GM18517 (cell line): ENCODE measurements around the gene LARP6.

Experiments
- ATAC-seq: cut with Tn5 transposase; IDR thresholded peaks from one replicate; pipeline ENCODE4 v1.9.1; 2021; ENCODE audit warnings: mild to moderate bottlenecking, moderate library complexity; ENCODE audit not compliant: unreplicated experiment

The LARP6 gene

DNA sequence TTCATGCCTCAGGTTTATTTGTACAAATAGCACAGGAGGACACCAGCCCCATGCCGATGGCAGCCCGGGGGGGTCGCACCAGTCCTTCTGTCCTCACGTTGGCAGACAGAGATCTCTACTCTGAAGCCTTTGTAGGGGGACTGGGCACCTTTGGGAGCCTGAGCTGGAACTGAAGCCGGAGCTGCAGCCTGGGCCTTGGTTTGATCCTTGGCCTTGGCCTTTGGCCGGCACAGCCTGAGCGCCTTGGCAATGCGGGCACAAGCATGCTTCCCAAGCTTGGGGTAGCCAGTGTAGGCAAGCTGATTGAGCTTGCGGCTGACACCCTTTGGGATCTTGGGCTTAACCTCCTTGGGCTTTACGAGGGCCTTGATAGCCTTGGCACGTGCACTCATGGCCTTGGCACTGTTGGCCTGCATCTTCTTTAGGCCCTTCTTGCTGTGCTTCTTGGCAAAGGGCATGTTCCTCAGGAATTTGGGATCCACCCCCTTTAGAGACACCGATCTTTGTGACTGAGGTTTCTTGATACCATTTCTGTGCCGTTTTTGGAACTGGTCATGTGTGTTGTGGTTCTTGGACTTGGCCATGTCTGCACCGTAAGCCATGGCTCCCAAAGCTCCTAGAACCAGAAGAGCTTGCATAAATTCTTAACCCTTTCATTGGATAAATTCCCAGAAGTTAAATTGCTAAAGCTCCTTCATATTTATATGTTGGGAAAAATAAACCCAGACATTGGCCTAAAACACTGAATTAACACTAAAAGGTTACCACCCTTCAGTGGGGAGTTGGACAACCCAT is 57.2 kb downstream of the LARP6 start:
- no peak for ATAC-seq

DNA sequence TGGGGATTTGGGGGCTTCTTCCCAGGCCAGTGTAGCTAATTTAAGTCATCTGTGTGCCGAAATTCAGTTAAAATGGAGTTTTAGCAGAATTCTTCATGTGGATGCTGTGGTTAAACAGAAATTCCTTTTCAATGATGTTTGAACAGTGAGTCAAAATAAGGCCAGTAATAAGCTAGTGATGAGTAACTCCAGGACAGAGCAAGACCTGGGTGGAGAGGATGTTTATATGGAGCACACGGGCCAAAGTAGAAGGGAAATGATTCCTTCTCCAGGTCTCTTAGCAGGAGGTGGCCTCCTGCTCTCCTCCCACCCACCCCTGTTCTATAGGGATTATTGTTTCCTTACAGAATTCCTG is 58.7 kb downstream of the LARP6 start:
- ATAC-seq = no peak

DNA sequence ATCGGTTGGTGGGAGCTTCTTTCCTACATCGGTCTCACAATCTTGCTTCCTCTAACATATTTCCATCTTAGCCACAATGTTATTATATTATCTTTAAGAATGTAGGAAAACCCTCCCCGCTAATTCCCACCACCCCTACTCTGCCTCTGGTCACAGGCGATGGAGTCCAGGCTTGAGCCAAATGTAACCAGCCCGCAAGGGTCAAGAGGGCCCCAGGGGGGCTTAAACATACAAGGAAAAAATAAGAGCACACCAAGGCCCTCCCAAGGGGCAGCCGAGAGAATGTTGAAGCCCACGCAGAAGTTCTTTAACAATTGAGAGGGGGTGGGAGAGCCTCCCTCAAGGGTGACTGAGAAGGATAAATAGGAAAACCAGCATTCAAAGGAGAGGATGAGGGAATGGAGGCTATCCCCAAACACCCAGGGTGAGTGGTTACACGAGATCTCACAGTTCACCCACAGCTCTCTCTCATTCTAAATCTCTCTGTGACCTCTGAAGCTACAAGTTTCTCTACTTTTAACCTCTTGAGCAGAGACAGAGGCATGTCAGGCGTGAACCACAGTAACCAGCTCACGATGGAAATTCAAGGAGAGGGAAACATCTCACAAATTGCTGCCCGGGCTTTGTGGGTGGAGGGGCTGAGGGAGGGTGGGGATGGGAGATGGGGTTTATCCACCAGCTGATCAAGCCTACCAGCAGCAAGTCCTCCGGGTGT is 59.2 kb downstream of the LARP6 start:
- ATAC-seq = no peak

DNA sequence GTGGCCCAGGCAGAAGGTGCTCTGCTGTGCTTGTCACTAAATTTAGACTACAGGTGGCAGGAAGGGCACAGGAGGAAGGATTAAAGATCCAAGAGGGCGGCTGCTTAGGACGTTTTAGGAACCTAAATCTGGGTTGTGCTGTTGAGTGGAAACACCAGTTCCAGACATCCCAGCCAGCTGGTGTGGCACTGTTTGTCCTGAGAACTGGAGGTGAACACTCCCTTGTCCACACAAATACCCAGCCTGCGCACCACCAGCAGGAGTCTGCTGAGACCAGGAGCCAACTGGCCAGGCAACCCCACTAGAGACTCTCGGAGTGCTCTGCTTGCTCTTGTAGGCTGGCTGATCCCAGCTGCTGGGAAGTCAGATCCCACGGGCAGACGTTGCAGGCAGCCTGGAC is 60.3 kb downstream of the LARP6 start:
- ATAC-seq = no peak

DNA sequence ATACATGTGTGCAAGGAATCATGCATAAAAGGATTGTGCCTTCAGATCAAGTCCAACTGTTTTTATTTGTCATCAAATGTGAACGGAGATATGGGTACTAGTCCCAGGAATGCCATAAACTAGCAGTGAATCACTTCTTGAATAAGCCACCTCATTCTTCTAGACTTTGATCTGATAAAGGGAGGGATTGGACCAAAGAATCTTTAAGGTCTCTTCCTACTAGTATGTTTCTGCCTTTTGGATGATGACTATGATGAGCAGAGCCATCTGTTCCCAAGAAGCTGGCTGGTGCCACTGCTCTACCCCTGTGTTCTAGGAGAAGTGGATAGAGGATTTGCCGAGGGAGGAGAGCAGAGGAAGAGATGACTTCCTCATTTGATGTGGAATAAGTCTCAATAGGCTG is 61.8 kb downstream of the LARP6 start:
- ATAC-seq = no peak

DNA sequence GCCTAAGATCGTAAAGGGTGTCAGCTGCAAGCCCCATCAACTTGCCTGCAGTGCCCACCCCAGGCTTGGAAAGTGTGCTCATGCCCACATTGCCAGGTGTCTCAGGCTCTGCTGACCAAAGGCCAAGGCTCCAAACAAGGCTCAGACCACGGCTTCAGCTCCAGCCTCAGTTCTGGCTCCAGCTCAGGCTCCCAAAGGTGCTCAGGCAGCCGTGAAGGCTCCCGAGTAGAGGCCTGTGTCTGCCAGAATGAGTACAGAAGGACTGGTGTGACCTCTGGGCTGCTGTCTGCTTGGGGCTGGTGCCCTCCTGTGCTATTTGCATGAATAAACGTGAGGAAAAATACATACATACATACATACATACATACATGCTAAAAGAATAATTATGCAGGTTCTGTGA is 62.7 kb downstream of the LARP6 start:
- no peak for ATAC-seq

DNA sequence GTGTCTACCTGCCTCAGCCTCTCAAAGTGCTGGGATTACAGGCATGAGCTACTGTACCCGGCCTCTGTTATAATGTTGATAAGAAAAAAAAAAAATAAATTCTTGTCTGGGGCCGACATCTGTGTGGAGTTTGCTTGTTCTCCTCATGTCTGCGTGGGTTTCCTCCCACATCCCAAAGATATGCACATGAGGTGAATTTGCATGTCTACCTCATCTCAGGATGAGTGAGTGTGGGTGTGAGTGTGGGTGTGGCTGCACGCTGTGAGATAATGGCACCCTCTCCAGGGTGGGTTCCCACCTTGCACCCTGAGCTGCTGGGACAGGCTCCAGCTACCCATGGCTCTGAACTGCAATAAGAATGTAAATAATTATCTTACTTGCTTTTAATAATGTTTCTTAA is 64.7 kb downstream of the LARP6 start:
- no peak for ATAC-seq

DNA sequence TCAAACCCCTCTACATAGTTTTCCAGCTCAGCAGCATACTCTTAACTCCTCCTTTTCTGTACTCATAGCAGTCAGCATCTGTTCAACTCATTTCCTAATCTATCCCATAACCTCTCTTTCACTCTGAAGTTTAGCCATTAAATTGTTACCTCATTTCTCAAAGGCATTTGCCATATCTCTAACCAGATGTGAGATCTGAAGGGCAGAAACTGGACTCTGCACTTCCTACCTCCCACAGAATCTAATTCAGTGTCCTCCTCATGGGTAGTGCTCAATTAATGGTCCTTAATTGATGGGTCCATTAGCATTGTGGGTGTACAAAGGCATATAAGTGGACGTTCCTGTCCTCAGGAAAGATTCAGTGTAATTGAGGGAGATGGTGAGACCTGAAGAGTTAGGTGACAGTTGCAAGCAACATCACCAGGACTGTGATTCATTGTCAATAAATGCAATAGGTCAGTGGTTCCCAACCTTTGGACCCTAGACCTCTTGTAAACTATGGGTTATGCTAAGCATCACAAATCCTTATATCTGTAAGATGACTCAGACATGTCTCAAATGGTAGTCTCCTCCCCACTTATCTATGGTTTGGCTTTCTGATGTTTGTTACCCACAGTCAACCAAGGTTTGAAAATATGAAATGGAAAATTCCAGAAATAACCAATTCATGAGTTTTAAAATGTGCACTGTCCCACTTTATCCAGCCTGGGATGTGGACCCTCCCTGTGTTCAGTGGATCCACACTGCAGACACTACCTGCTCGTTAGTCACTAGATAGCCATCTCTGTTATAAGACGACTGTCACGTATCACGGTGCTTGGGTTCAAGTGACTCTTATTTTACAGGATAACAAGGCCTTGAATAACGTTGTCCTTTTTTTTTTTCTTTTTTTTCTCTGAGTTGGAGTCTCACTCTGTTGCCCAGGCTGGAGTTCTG is 65.6 kb downstream of the LARP6 start:
- ATAC-seq = no peak

DNA sequence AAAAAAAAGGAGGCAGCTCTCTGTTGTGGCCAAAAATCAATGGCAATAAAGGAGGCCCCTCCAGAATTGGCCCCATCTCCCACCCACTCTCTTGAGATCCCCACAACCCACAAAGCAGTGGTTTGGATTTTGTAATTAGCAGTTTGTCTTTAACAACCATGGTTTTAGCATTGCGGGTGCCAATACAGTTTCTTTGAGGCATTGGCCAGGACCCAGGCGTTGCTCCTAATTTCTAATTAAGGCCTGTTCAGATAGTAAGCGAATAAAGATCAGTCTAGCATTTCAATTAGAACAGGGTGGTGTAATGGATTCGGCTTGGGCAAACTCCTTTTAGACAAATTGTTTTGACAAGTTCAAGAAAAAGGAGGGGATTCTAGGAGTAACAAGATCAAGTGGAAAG is 67.0 kb downstream of the LARP6 start:
- ATAC-seq = no peak

DNA sequence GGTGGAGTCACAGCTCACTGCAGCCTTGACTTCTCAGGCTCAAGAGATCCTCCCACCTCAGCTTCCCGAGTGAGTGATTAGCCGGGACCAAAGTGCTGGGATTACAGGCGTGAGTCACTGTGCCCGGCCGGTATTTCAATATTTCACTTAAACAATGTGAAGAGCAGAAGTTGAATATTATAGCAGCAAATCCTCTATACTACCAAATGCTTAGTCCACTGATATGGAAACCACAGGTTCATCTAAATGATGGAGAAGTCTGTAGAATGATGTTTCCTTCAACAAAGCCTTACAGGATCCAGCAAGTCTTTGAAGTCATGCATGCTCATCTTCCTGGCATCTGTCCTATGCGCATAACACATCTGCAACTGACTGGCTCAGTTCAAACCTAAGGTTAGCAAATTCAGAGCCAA is 70.3 kb downstream of the LARP6 start:
- ATAC-seq = no peak

DNA sequence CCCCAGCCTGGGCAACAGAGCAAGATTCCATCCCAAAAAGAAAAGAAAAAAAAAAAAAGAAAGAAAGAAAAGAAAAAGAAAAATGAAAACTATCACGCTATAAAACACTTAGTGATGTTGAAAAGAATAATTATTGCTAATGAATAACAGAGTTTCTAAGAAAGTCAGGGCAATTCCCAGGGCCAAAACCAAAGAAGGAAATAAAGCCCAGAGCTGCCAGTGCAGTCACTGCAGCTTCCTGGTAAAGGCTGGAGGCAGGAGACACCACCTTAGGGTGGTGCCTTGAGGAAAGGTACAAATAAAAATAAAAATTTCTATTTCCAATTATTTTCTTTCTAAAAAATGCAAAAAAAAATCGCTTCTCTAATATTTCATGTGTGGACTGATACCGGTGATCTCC is 70.9 kb downstream of the LARP6 start:
- ATAC-seq = no peak

DNA sequence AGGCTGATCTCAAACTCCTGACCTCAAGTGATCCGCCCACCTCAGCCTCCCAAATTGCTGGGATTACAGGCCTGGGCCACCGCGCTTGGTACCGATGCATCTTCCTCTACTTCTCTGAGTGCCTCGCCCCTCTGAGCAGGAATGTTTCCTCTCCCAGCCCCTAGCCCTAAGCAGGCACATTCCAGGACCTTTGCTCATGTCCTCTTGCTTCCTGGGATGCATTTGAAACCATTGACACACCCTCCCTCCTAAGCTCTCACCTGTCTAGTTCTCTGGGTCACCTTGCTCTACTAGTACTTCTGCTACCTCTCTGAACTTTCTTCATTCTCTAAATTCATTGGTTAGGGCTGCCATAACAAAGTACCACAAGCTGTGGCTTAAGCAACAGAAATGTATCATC is 72.7 kb downstream of the LARP6 start:
- ATAC-seq = no peak
